Activated gamma-delta T cell (primary cell): ENCODE data around the gene ADIPOR1.
"Not testable (repeated sequence)": the region's sequence is repeated elsewhere in the genome, so short reads cannot be mapped to it uniquely, and the experiment has no call there.

ENCODE experiments used
- DNase-seq: peaks from one replicate; lab custom pipeline; 2025; lab: John Stamatoyannopoulos, UW

The ADIPOR1 gene

GRCh38 chr1:202938287-202938925, 19.7 kb downstream of the ADIPOR1 start:
- DNase-seq, result no peak

- DNase-seq, result not testable (repeated sequence)
These were observed 21.7 kb downstream of the ADIPOR1 start for GRCh38 chr1:202936409-202936808.

GRCh38 chr1:202935844-202936243, 22.3 kb downstream of the ADIPOR1 start:
- no peak for DNase-seq

GRCh38 chr1:202934755-202935154, 23.4 kb downstream of the ADIPOR1 start:
- no peak for DNase-seq

- DNase-seq, result no peak
These were observed 25.6 kb downstream of the ADIPOR1 start for GRCh38 chr1:202932476-202932875.

- peak; percentile 90 for DNase-seq
These were observed 31.3 kb downstream of the ADIPOR1 start, which contains the start of gene KLHL12 for GRCh38 chr1:202926581-202927491. TSS of gene KLHL12 (minus strand) at chr1:202927234. CDS start at chr1:202925162, 2,072 bp downstream.

- DNase-seq, result no peak
These were observed 34.6 kb downstream of the ADIPOR1 start for GRCh38 chr1:202923533-202923932.

- DNase-seq, result no peak
These were observed 38.5 kb downstream of the ADIPOR1 start for GRCh38 chr1:202919615-202920014.

- DNase-seq, result no peak
These were observed 43.0 kb downstream of the ADIPOR1 start for GRCh38 chr1:202915146-202915545.

- DNase-seq, result not testable (repeated sequence)
These were observed 45.6 kb downstream of the ADIPOR1 start for GRCh38 chr1:202912476-202912875.

- no peak for DNase-seq
These were observed 48.6 kb downstream of the ADIPOR1 start for GRCh38 chr1:202909494-202909893.

- DNase-seq, result no peak
These were observed 49.1 kb downstream of the ADIPOR1 start for GRCh38 chr1:202908998-202909397.

- no peak for DNase-seq
These were observed 52.8 kb downstream of the ADIPOR1 start for GRCh38 chr1:202905331-202905730.

GRCh38 chr1:202903808-202904207, 54.3 kb downstream of the ADIPOR1 start:
- DNase-seq, result not testable (repeated sequence)

- DNase-seq, result no peak
These were observed 56.6 kb downstream of the ADIPOR1 start for GRCh38 chr1:202901555-202901954.

- no peak for DNase-seq
These were observed 65.6 kb downstream of the ADIPOR1 start for GRCh38 chr1:202892501-202892900.
